Heart left ventricle (tissue), 16 donors: ENCODE measurements around the gene PPFIA2. TPM values are rescaled to one million over a fixed set of nuclear protein-coding genes. Genes with fewer than 3 reads are reported as not detected.

Experiments used
- ATAC-seq, 4 donors: fragments of 200-7000 bp; cut with Tn5 transposase; one replicate each; pipeline ENCODE4 v1.9.1; 2020 to 2022; ENCODE audit warnings: moderate library complexity in 4 of 4, mild to moderate bottlenecking in 3 of 4, moderate number of reproducible peaks in 1 of 4
- DNase-seq, 5 donors: peaks; one replicate each; pipeline ENCODE4 v3.0.0-alpha.2; 2020
- H3K27ac ChIP-seq, 12 donors: fragments of 200-600 bp; sonication (generic) in 4 of 12; one replicate each; pipeline versions ENCODE4 v1.5.0 to v1.8.0; 2016 to 2022; ENCODE audit warnings: mild to moderate bottlenecking in 2 of 12
- H3K27me3 ChIP-seq, 9 donors: fragments of 200-600 bp; sonication (generic) in 2 of 9; one replicate each; pipeline versions ENCODE4 v1.5.1 to v1.8.0; 2016 to 2022; ENCODE audit warnings: mild to moderate bottlenecking in 3 of 9
- H3K36me3 ChIP-seq, 9 donors: fragments of 200-600 bp; sonication (generic) in 2 of 9; one replicate each; pipeline versions ENCODE4 v1.5.0 to v1.8.0; 2018 to 2022; ENCODE audit warnings: mild to moderate bottlenecking in 2 of 9
- H3K4me1 ChIP-seq, 12 donors: fragments of 200-600 bp; sonication (generic) in 4 of 12; one replicate each; pipeline versions ENCODE4 v1.5.0 to v1.8.0; 2016 to 2022; ENCODE audit warnings: mild to moderate bottlenecking in 3 of 12
- H3K4me3 ChIP-seq, 12 donors: fragments of 200-600 bp; sonication (generic) in 4 of 12; one replicate each; pipeline versions ENCODE4 v1.5.0 to v1.8.0; 2017 to 2022; ENCODE audit warnings: mild to moderate bottlenecking in 9 of 12, moderate library complexity in 4 of 12
- H3K9me3 ChIP-seq, 12 donors: fragments of 200-600 bp; sonication (generic) in 4 of 12; one replicate each; pipeline versions ENCODE4 v1.5.0 to v1.8.0; 2016 to 2022; ENCODE audit warnings: mild to moderate bottlenecking in 1 of 12
- POLR2A ChIP-seq, 2 donors: fragments of 450-650 bp; IDR thresholded peaks; one replicate each; pipeline ENCODE4 v1.6.1; 2017; ENCODE audit warnings: antibody characterized with exemption in 2 of 2, mild to moderate bottlenecking in 2 of 2, moderate library complexity in 2 of 2
- WGBS, 4 donors: extraction: QIAGEN DNeasy Blood & Tissue Kit in 2 of 4; methylation state at CpG; one replicate each; pipeline versions ENCODE4 v1.1.5 to v1.1.7; 2013 to 2018; 5-methylcytosine and 5-hydroxymethylcytosine counted together
- intact Hi-C, 10 donors: fragments of 100-400 bp; cut with DNase I; formaldehyde crosslinking; loops; one replicate each; pipeline versions ENCODE4 v1.11.1 to v1.14.2; 2022
- polyA plus RNA-seq, 2 donors: library from polyadenylated mRNA; stranded (reverse); fragments of 200-250 nt; gene quantifications; one replicate each; pipeline ENCODE4 v1.2.3, GENCODE V29; 2013
- total RNA-seq, 9 donors: library from RNA; depleted of rRNA in 2 of 9; stranded (reverse); fragments of >200 nt in 2 of 9; fragmentation: NEBNext Ultra II Directional in 3 of 9; extraction: Animal tissue kit (Norgen Biotek cat#: 25700) in 3 of 9; gene quantifications; one replicate each; pipeline versions ENCODE4 v1.1.0 to v1.2.4, GENCODE V29; 2016 to 2023
- TF ChIP-seq, protein P1 (sequence below), 12 donors: fragments of 200-600 bp; sonication (generic) in 4 of 12; IDR thresholded peaks; one replicate each; pipeline versions ENCODE4 v1.5.0 to v1.8.0; 2018 to 2022; ENCODE audit warnings: antibody characterized with exemption in 12 of 12, mild to moderate bottlenecking in 5 of 12
- donor health status: ischemic (EF 13 %, LVEDD 7.1; RV severe dilation, severe dysfunction).
- donor health status: healthy with polysubstance abuse.
- donor health status: DM: no; HTN: yes; CAD: no.
- donor health status: DM: no; HTN: no; CAD: no.
- donor health status: ischemic (EF 25% LVEDD 6.9; RV normal size, moderate dysfunction).
- donor health status: ischemic (EF 25% LVEDD 5.7; RV mildly dilated, moderate dysfunction).
- donor health status: healthy.
- donor health status: DM: yes; HTN: yes; CAD: no.
- donor health status: ischemic (EF 35%, LVEDD 5.7; RV mildly dilated, moderate dysfunction).
- donor health status: nonischemic (EF 11% LVEDD 7.7; RV severe dilation, severe dysfunction).
- donor health status: DM: yes; HTN: yes; CAD: no.
- donor health status: PGD.
- donor health status: ischemic (EF 29% LVEDD 5.4; RV normal size, mild dysfunction).
- donor health status: nonischemic (EF 23%, LVEDD 6.1; RV moderate dilation, normal function).

The PPFIA2 gene
- total and polyA plus RNA-seq, 11 donors = 0.08 to 1.3 (median 0.49) TPM; not detected in 3

DNA sequence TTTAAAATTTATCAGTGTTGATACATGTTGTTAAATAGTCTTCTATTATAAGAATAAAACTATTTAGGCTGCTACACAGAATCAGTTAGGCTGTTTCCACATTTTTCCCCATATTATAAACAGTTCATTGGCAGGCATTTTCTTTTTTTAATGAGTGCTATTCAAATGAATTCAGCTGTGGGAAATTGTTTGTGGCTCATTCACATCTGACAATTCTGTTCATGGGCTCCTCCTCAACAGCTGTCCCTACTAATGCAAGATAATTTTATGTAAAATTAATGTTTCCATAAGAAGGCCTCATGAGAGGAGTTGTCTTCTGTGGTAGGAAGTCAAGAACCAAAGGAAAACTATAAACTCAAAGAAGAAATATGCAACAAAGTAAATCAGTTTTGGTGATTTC is 218.0 kb downstream of the PPFIA2 start:
- no peak for DNase-seq
- Histone ChIP-seq H3K4me3 (no peak overlapping the region), H3K9me3 (no peaks in the 10 kb centered on the region), H3K27me3 (no peaks in the 10 kb centered on the region), H3K4me1 (no peaks in the 10 kb centered on the region), H3K27ac (no peak overlapping the region), H3K36me3 (no peaks in the 10 kb centered on the region)
- intact Hi-C loops = no loop called here
- ATAC-seq = no peak
- TF ChIP-seq, protein P1, sequence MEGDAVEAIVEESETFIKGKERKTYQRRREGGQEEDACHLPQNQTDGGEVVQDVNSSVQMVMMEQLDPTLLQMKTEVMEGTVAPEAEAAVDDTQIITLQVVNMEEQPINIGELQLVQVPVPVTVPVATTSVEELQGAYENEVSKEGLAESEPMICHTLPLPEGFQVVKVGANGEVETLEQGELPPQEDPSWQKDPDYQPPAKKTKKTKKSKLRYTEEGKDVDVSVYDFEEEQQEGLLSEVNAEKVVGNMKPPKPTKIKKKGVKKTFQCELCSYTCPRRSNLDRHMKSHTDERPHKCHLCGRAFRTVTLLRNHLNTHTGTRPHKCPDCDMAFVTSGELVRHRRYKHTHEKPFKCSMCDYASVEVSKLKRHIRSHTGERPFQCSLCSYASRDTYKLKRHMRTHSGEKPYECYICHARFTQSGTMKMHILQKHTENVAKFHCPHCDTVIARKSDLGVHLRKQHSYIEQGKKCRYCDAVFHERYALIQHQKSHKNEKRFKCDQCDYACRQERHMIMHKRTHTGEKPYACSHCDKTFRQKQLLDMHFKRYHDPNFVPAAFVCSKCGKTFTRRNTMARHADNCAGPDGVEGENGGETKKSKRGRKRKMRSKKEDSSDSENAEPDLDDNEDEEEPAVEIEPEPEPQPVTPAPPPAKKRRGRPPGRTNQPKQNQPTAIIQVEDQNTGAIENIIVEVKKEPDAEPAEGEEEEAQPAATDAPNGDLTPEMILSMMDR (IDR thresholded peaks at IDR 0.05) = no peak
- no peak for TF ChIP-seq POLR2A (IDR thresholded peaks at IDR 0.05)

DNA sequence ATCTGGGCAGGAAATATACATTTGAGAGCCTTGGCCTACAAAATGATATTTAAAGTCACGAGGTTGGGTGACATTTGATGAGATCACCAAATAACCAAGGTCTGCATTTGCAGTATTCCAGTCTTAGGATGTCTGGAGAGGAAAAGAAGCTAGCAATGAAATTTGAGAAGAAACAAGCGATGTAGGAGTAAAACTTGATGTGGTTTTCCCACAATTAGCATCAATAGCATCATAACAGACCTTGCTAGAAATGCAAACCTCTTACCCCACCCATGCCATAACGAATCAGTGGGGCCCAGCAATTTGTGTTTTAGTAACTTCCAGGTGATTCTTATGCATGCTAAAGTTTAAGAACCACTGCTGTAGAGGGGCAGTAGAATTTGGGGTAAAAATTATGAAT is 219.9 kb downstream of the PPFIA2 start:
- TF ChIP-seq, protein P1 (IDR thresholded peaks at IDR 0.05) = no peak
- no peak for TF ChIP-seq POLR2A (IDR thresholded peaks at IDR 0.05)
- intact Hi-C loops = no loop called here
- Histone ChIP-seq H3K36me3 (no peaks in the 10 kb centered on the region), H3K27me3 (no peaks in the 10 kb centered on the region), H3K4me1 (no peaks in the 10 kb centered on the region), H3K4me3 (no peak overlapping the region), H3K9me3 (no peaks in the 10 kb centered on the region), H3K27ac (no peak overlapping the region)
- ATAC-seq (no peak), DNase-seq (no peak)
- 71 to 77% (median 75%) methylated on average over 3 of the region's 3 CpGs for WGBS, 4 donors

DNA sequence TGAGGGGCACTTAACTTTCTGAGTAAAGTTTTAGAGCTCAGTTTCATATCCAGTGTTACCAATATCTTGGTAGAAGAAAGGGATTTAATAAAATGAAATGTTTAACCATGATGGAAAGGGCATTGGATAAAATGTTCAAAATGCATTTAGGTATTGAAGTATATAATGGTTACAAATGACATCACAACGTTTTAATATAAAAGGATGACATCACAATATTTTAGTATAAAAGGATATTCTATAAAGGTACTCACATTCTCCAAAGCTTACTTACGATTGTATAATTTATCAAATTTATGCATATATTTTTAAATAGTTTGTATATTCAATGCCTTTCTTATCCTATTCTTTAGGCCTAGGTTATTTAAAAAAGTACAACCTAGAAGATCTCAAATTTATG is 226.1 kb downstream of the PPFIA2 start:
- intact Hi-C loops = no loop called here
- 62 to 74% (median 68%) methylated on average over 2 of the region's 2 CpGs for WGBS, 4 donors
- no peaks in the 10 kb centered on the region for H3K27me3 ChIP-seq
- ATAC-seq (no peak), DNase-seq (no peak)
- no peaks in the 10 kb centered on the region for H3K4me1 ChIP-seq
- H3K9me3 ChIP-seq = no peaks in the 10 kb centered on the region
- H3K27ac ChIP-seq = no peak overlapping the region
- H3K36me3 ChIP-seq = no peaks in the 10 kb centered on the region
- no peak overlapping the region for H3K4me3 ChIP-seq
- TF ChIP-seq POLR2A (IDR thresholded peaks at IDR 0.05) = no peak
- TF ChIP-seq, protein P1 (IDR thresholded peaks at IDR 0.05) = no peak

DNA sequence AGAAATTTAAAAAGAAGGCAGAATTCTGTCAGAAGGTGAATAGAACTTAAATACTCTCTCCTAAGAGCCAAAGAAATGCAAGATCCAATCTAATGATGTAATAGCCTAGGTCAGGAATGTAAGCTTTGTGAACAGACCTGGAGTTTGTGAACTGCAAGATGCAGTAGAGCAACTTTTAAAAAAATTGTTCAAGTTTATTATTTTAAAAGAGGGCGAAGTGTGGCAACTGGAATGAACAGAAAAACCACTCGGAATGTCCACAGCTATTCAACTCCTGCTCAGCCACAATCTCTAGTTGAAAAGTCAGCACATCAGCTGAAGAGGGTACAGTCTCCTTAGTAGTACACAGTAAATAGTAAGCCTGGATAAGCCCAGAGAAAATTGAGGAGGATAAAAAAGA is 228.8 kb downstream of the PPFIA2 start:
- no peak for ATAC-seq
- WGBS, 4 donors = 52 to 61% (median 54%) methylated on average over 2 of the region's 2 CpGs

More for the DNA sequence above, 228.8 kb downstream of the PPFIA2 start:
- no peak overlapping the region for H3K4me3 ChIP-seq
- no peak for DNase-seq
- TF ChIP-seq POLR2A (IDR thresholded peaks at IDR 0.05) = no peak
- TF ChIP-seq, protein P1 (IDR thresholded peaks at IDR 0.05) = no peak
- no peaks in the 10 kb centered on the region for H3K4me1 ChIP-seq
- no peaks in the 10 kb centered on the region for H3K27me3 ChIP-seq
- intact Hi-C loops = no loop called here
- no peak overlapping the region for H3K27ac ChIP-seq
- H3K36me3 ChIP-seq = no peaks in the 10 kb centered on the region
- no peaks in the 10 kb centered on the region for H3K9me3 ChIP-seq
